NCI-H1930 (cell line): ENCODE results near the gene RFPL2.
"Not testable (repeated sequence)": the region's sequence is repeated elsewhere in the genome, so short reads cannot be mapped to it uniquely, and the experiment has no call there.

Experiments used
- DNase-seq, 2 experiments: peaks; one replicate each; lab custom pipeline; 2025; lab: John Stamatoyannopoulos, UW

RFPL2 gene

GRCh38 chr22:32164075-32164860 is 40.6 kb downstream of the RFPL2 start:
- no peak for DNase-seq

- DNase-seq = not testable (repeated sequence)
These were observed 44.5 kb downstream of the RFPL2 start for GRCh38 chr22:32160411-32160810.

- no peak for DNase-seq
These were observed 46.0 kb downstream of the RFPL2 start, which contains the start of gene C22orf42 for GRCh38 chr22:32158712-32159533. C22orf42 (minus strand) TSS chr22:32159303; CDS start chr22:32159215, 88 bp downstream.

GRCh38 chr22:32157632-32158031 is 47.2 kb downstream of the RFPL2 start:
- DNase-seq = not testable (repeated sequence)

- DNase-seq = not testable (repeated sequence)
These were observed 50.1 kb downstream of the RFPL2 start for GRCh38 chr22:32154727-32155126.

GRCh38 chr22:32151641-32152040 is 53.2 kb downstream of the RFPL2 start:
- DNase-seq = not testable (repeated sequence)

- not testable (repeated sequence) for DNase-seq
These were observed 54.2 kb downstream of the RFPL2 start for GRCh38 chr22:32150647-32151046.

GRCh38 chr22:32148372-32148771 is 56.5 kb downstream of the RFPL2 start:
- DNase-seq = not testable (repeated sequence)

GRCh38 chr22:32147128-32147527 is 57.7 kb downstream of the RFPL2 start:
- DNase-seq = not testable (repeated sequence)

- DNase-seq = no peak
These were observed 60.2 kb downstream of the RFPL2 start for GRCh38 chr22:32144496-32145274.

- DNase-seq = no peak
These were observed 62.3 kb downstream of the RFPL2 start for GRCh38 chr22:32142600-32142999.

- not testable (repeated sequence) for DNase-seq
These were observed 64.2 kb downstream of the RFPL2 start for GRCh38 chr22:32140688-32141087.
